Stimulated activated CD8-positive, alpha-beta memory T cell treated with anti-CD3 and anti-CD28 coated beads, Interleukin-2, amount 100 ng/mL, for 48 hours (primary cell): ENCODE measurements around the gene CAMP.
"Not testable (repeated sequence)": the region's sequence is repeated elsewhere in the genome, so short reads cannot be mapped to it uniquely, and the experiment has no call there.

Experiments
- DNase-seq, 2 donors: peaks; one replicate each; pipeline ENCODE4 v3.0.0-alpha.2; 2020; ENCODE audit warnings: low read depth in 2 of 2

Gene CAMP

GRCh38 chr3:48222616-48223513, at the start of gene CAMP:
Gene CAMP, plus strand, starts transcription at chr3:48223495. Its CDS starts 17 bp downstream, at chr3:48223512.
- DNase-seq = no peak

GRCh38 chr3:48178072-48178471, 45.2 kb upstream of the CAMP start:
- DNase-seq = no peak

GRCh38 chr3:48180021-48180420, 43.3 kb upstream of the CAMP start:
- no peak for DNase-seq

- DNase-seq = no peak
Measured at GRCh38 chr3:48180531-48181253, 42.6 kb upstream of the CAMP start.

- DNase-seq = no peak
Measured at GRCh38 chr3:48184299-48184698, 39.0 kb upstream of the CAMP start.

GRCh38 chr3:48185129-48185528, 38.2 kb upstream of the CAMP start:
- no peak for DNase-seq

- DNase-seq = no peak
Measured at GRCh38 chr3:48186631-48187300, 36.5 kb upstream of the CAMP start.

- no peak for DNase-seq
Measured at GRCh38 chr3:48187301-48187578, 36.1 kb upstream of the CAMP start.

GRCh38 chr3:48187579-48188265, 35.6 kb upstream of the CAMP start:
- DNase-seq = peak; percentile 17 to 37

GRCh38 chr3:48188266-48189201, 34.8 kb upstream of the CAMP start, which contains the start of gene CDC25A:
Gene CDC25A, minus strand, starts transcription at chr3:48188417. Its CDS starts 470 bp downstream, at chr3:48187947.
- peak; percentile 85 to 89 for DNase-seq

GRCh38 chr3:48189321-48189720, 34.0 kb upstream of the CAMP start:
- no peak for DNase-seq

- DNase-seq = no peak
Measured at GRCh38 chr3:48190911-48191310, 32.4 kb upstream of the CAMP start.

GRCh38 chr3:48194446-48195071, 28.7 kb upstream of the CAMP start:
- no peak for DNase-seq

GRCh38 chr3:48196611-48197010, 26.7 kb upstream of the CAMP start:
- DNase-seq = no peak

GRCh38 chr3:48199117-48199516, 24.2 kb upstream of the CAMP start:
- no peak for DNase-seq

GRCh38 chr3:48202632-48203031, 20.7 kb upstream of the CAMP start:
- DNase-seq = no peak

GRCh38 chr3:48208076-48208475, 15.2 kb upstream of the CAMP start:
- no peak for DNase-seq

- DNase-seq = no peak
Measured at GRCh38 chr3:48209445-48209844, 13.8 kb upstream of the CAMP start.

- not testable (repeated sequence) for DNase-seq
Measured at GRCh38 chr3:48210534-48210933, 12.8 kb upstream of the CAMP start.

GRCh38 chr3:48211776-48212175, 11.5 kb upstream of the CAMP start:
- not testable (repeated sequence) for DNase-seq
